ENCODE data around the gene SPIN1. TPM values are rescaled to one million over a fixed set of nuclear protein-coding genes. Genes with fewer than 3 reads are reported as not detected.

SPIN1 gene
- total and polyA plus RNA-seq, 5 experiments from 2014 or later = 22.4 to 37.5 (median 26.7) TPM

- DNase-seq = no peak
- H3K27ac Mint-ChIP-seq = peak overlapping the region in 1 of 10 donors; percentile 3
- ATAC-seq = no peak
- H3K4me1 Mint-ChIP-seq = peaks cover 19 to 63% (median 38%) of the 10 kb centered on the region in 4 donors
- peak overlapping the region in 1 of 10 donors; percentile 45 for H3K4me3 Mint-ChIP-seq
- POLR2A ChIA-PET = no interaction called here
- peaks cover 0 to 3% (median 2%) of the 10 kb centered on the region in 3 donors for H3K36me3 Mint-ChIP-seq
- no peaks in the 10 kb centered on the region for H3K27me3 Mint-ChIP-seq
- no peaks in the 10 kb centered on the region for H3K9me3 Mint-ChIP-seq
Observed at GRCh38 chr9:88391236-88391635, 3.0 kb downstream of the SPIN1 start.

- ATAC-seq (no peak), DNase-seq (no peak)
- H3K4me3 Mint-ChIP-seq = no peak overlapping the region
- H3K27me3 Mint-ChIP-seq = no peaks in the 10 kb centered on the region
- no peaks in the 10 kb centered on the region for H3K9me3 Mint-ChIP-seq
- H3K27ac Mint-ChIP-seq = peak overlapping the region in 2 of 10 donors; percentile 6 to 50
- H3K4me1 Mint-ChIP-seq = peaks cover 22 to 62% (median 43%) of the 10 kb centered on the region in 4 donors
- POLR2A ChIA-PET = no interaction called here
- H3K36me3 Mint-ChIP-seq = peaks cover 0 to 3% (median 2%) of the 10 kb centered on the region in 3 donors
Observed at GRCh38 chr9:88391921-88392320, 3.7 kb downstream of the SPIN1 start.

- Mint-ChIP-seq H3K4me3 (no peak overlapping the region), H3K27ac (peak overlapping the region in 1 of 10 donors; percentile 6), H3K27me3 (no peaks in the 10 kb centered on the region), H3K9me3 (no peaks in the 10 kb centered on the region), H3K36me3 (peaks cover 0 to 3% (median 2%) of the 10 kb centered on the region in 3 donors), H3K4me1 (peaks cover 20 to 60% (median 42%) of the 10 kb centered on the region in 4 donors)
- POLR2A ChIA-PET = no interaction called here
- ATAC-seq (no peak), DNase-seq (no peak)
Observed at GRCh38 chr9:88392549-88392948, 4.3 kb downstream of the SPIN1 start.

- H3K36me3 Mint-ChIP-seq = peaks cover 0 to 24% (median 3%) of the 10 kb centered on the region in 3 donors
- no peak overlapping the region for H3K4me3 Mint-ChIP-seq
- DNase-seq = no peak
- no peak for ATAC-seq
- no peaks in the 10 kb centered on the region for H3K27me3 Mint-ChIP-seq
- POLR2A ChIA-PET = no interaction called here
- H3K9me3 Mint-ChIP-seq = no peaks in the 10 kb centered on the region
- peak overlapping the region in 2 of 10 donors; percentile 10 to 84 for H3K27ac Mint-ChIP-seq
- H3K4me1 Mint-ChIP-seq = peaks cover 21 to 48% (median 41%) of the 10 kb centered on the region in 4 donors
Observed at GRCh38 chr9:88396836-88397577, 8.8 kb downstream of the SPIN1 start.

GRCh38 chr9:88398016-88398415 lies 9.8 kb downstream of the SPIN1 start:
- ATAC-seq (no peak), DNase-seq (no peak)
- no peak overlapping the region for H3K4me3 Mint-ChIP-seq
- POLR2A ChIA-PET = no interaction called here
- peaks cover 0 to 24% (median 5%) of the 10 kb centered on the region in 3 donors for H3K36me3 Mint-ChIP-seq
- no peak overlapping the region for H3K27ac Mint-ChIP-seq
- peaks cover 20 to 46% (median 41%) of the 10 kb centered on the region in 4 donors for H3K4me1 Mint-ChIP-seq
- no peaks in the 10 kb centered on the region for H3K9me3 Mint-ChIP-seq
- no peaks in the 10 kb centered on the region for H3K27me3 Mint-ChIP-seq

- POLR2A ChIA-PET = no interaction called here
- Mint-ChIP-seq H3K9me3 (peaks cover 0 to 2% (median 0%) of the 10 kb centered on the region in 9 donors), H3K4me1 (peaks cover 24 to 56% (median 46%) of the 10 kb centered on the region in 4 donors), H3K4me3 (no peak overlapping the region), H3K36me3 (peaks cover 0 to 27% (median 10%) of the 10 kb centered on the region in 3 donors), H3K27ac (peak overlapping the region in 2 of 10 donors; percentile 33 to 79), H3K27me3 (no peaks in the 10 kb centered on the region)
- DNase-seq (no peak), ATAC-seq (no peak)
Observed at GRCh38 chr9:88399966-88400365, 11.7 kb downstream of the SPIN1 start.

GRCh38 chr9:88403340-88403739 lies 15.1 kb downstream of the SPIN1 start:
- no peak for ATAC-seq
- peaks cover 0 to 2% (median 0%) of the 10 kb centered on the region in 9 donors for H3K9me3 Mint-ChIP-seq
- POLR2A ChIA-PET = no interaction called here
- H3K4me3 Mint-ChIP-seq = peak overlapping the region in 1 of 10 donors; percentile 7
- H3K27ac Mint-ChIP-seq = peak overlapping the region in 1 of 10 donors; percentile 22
- no peak for DNase-seq
- H3K27me3 Mint-ChIP-seq = no peaks in the 10 kb centered on the region
- peaks cover 22 to 50% (median 38%) of the 10 kb centered on the region in 4 donors for H3K4me1 Mint-ChIP-seq
- peaks cover 0 to 24% (median 10%) of the 10 kb centered on the region in 3 donors for H3K36me3 Mint-ChIP-seq

GRCh38 chr9:88406051-88406450 lies 17.8 kb downstream of the SPIN1 start:
- POLR2A ChIA-PET = interaction anchor here (0.7 kb wide), 1 partner anchor 432 kb away, joined by 3 read pairs; the partner anchor contains the start of gene CDK20
- H3K9me3 Mint-ChIP-seq = peaks cover 0 to 2% (median 0%) of the 10 kb centered on the region in 9 donors

GRCh38 chr9:88411471-88411870 lies 23.2 kb downstream of the SPIN1 start:
- no peak for ATAC-seq
- Mint-ChIP-seq H3K9me3 (peaks cover 0 to 37% (median 10%) of the 10 kb centered on the region in 9 donors), H3K4me1 (peaks cover 12 to 24% (median 18%) of the 10 kb centered on the region in 4 donors), H3K36me3 (peaks cover 20 to 41% (median 31%) of the 10 kb centered on the region in 3 donors), H3K4me3 (no peak overlapping the region), H3K27me3 (no peaks in the 10 kb centered on the region), H3K27ac (no peak overlapping the region)
- POLR2A ChIA-PET = no interaction called here
- DNase-seq = no peak

More at GRCh38 chr9:88406051-88406450, 17.8 kb downstream of the SPIN1 start:
- no peaks in the 10 kb centered on the region for H3K27me3 Mint-ChIP-seq
- H3K27ac Mint-ChIP-seq = peak overlapping the region in 1 of 10 donors; percentile 38
- no peak overlapping the region for H3K4me3 Mint-ChIP-seq
- DNase-seq = no peak
- peaks cover 21 to 42% (median 34%) of the 10 kb centered on the region in 4 donors for H3K4me1 Mint-ChIP-seq
- peaks cover 8 to 18% (median 14%) of the 10 kb centered on the region in 3 donors for H3K36me3 Mint-ChIP-seq
- ATAC-seq = no peak

- ATAC-seq (no peak), DNase-seq (no peak)
- Mint-ChIP-seq H3K36me3 (peaks cover 40 to 68% (median 58%) of the 10 kb centered on the region in 3 donors), H3K4me1 (peaks cover 7 to 23% (median 13%) of the 10 kb centered on the region in 4 donors), H3K27me3 (no peaks in the 10 kb centered on the region), H3K9me3 (peaks cover 0 to 61% (median 25%) of the 10 kb centered on the region in 9 donors), H3K27ac (no peak overlapping the region), H3K4me3 (no peak overlapping the region)
- POLR2A ChIA-PET = no interaction called here
Observed at GRCh38 chr9:88414298-88414697, 26.1 kb downstream of the SPIN1 start.

GRCh38 chr9:88418025-88418424 lies 29.8 kb downstream of the SPIN1 start:
- H3K27me3 Mint-ChIP-seq = no peaks in the 10 kb centered on the region
- no peak overlapping the region for H3K27ac Mint-ChIP-seq
- ATAC-seq (no peak), DNase-seq (no peak)
- peaks cover 49 to 83% (median 66%) of the 10 kb centered on the region in 3 donors for H3K36me3 Mint-ChIP-seq
- no peak overlapping the region for H3K4me3 Mint-ChIP-seq
- POLR2A ChIA-PET = no interaction called here
- H3K4me1 Mint-ChIP-seq = peaks cover 0 to 8% (median 5%) of the 10 kb centered on the region in 4 donors
- peaks cover 0 to 70% (median 30%) of the 10 kb centered on the region in 9 donors for H3K9me3 Mint-ChIP-seq

- Mint-ChIP-seq H3K36me3 (peaks cover 49 to 80% (median 71%) of the 10 kb centered on the region in 3 donors), H3K4me1 (peaks cover 0 to 8% (median 5%) of the 10 kb centered on the region in 4 donors), H3K9me3 (peaks cover 0 to 66% (median 30%) of the 10 kb centered on the region in 9 donors), H3K4me3 (peak overlapping the region in 2 of 10 donors; percentile 5 to 27), H3K27ac (peak overlapping the region in 1 of 10 donors; percentile 45), H3K27me3 (no peaks in the 10 kb centered on the region)
- POLR2A ChIA-PET = no interaction called here
- DNase-seq (no peak), ATAC-seq (no peak)
Observed at GRCh38 chr9:88418715-88419540, 30.7 kb downstream of the SPIN1 start.

All from naive thymus-derived CD8-positive, alpha-beta T cell (primary cell).